HTERT RPE-1 (cell line): ENCODE data around the gene SACS.

Experiments used
- in situ Hi-C: fragments of 300-500 bp; cut with MboI; formaldehyde crosslinking; loops from 4 replicates; pipeline ENCODE4 v1.14.3; 2020; ENCODE audit warnings: low sequenced_read_pairs

The SACS gene

DNA sequence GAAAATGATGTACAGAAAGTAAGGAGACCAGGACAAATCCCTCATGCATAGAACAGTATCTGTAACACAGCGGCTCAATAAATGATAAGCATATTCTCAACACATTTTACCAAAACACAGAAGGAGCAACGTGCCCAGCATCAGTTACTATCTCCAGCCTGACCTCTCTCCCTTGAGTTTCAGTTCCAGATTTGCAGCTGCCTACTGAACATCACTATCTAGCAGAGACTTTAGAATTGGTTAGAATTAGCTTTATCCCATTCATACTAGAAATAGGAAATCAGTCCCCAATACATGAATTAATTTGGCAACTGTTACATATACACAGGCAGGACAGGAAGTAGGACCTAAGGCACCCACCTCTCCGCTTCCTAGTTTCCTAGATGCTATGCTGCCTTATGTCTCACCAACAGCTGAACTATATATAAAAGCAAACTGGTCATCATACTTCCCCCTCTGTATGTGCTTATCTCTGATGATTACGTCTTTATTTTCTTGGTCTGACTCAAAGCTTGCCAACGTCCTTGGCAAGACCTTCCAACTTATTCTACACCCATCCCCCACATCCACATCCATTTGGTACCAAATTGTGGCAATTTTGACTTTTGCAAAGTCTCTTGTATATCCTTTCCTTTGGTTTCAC is 61.1 kb downstream of the SACS start:
- in situ Hi-C loops: no loop called here

DNA sequence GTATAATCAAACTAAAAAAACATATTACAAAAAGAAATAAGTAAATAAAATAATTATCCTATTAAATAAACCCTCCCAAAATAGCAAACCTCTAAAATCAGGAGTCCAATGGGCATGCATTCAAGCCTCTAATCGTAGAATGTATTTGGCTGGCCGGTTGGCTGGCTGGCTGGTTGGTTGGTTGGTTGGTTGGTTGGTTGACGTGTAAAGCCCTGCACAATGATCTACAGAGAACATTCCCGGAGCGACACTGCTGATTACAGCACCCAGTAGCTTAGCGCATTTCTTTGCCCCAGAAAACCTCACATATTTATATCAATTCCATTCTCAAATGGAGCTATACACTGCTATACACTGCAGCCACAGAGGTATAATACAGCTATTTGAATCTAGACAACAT is 65.6 kb downstream of the SACS start:
- in situ Hi-C loops: no loop called here

DNA sequence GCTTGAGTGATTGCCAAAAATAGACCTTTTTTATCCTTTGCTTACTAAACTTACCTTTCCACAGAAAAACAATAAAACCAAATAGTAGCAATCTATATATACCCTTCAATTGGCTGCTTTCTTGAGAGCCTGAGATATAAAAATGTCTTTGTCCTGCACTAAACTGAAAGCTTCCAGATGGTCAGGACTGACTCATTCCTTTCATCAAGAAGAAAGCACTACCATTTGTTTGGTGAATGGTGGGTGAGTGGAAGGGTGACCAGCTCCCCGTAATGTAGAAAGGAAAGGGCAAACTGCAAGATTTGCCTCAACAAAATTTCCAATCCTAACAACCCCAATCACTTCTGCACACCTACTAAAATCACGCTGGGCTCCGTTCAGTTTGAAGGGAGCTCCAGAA is 67.8 kb downstream of the SACS start:
- in situ Hi-C loops: no loop called here

DNA sequence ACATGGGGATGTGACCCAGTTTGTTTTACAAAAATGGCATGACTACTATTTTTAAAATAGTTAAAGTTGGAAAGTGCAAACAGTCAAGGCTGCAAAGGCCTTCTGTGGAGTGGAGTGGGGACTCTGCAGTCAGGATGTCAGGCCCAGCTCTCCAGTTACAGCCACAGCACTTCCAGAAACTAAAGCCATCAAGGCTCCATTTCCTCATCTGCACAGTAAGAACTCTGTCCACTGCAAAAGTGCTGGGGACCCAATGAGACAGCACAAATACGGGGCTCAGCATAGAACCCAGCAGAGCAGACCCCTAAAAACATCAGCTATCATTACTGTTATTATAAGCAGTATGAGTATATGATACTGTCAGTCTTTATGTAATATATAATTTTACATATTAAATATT is 73.6 kb downstream of the SACS start:
- in situ Hi-C loops: no loop called here

DNA sequence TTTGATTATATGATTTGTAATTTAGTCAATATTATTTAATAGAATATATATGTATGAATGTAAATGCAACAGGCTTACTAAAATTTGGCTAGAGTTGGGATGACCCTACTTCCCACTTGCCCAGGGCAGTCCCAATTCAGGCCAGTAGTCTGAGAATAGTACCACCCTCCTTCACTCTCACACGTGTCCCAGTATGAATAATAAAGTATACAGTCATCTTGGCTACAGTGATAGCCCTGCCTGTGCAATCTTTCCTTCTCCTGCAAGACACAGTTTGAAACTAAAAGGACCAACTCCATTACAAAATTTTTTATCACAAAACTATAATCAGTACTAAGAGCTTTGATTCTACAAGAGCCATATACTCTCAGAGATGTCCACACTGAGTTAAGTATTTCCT is 76.2 kb downstream of the SACS start:
- in situ Hi-C loops: no loop called here

DNA sequence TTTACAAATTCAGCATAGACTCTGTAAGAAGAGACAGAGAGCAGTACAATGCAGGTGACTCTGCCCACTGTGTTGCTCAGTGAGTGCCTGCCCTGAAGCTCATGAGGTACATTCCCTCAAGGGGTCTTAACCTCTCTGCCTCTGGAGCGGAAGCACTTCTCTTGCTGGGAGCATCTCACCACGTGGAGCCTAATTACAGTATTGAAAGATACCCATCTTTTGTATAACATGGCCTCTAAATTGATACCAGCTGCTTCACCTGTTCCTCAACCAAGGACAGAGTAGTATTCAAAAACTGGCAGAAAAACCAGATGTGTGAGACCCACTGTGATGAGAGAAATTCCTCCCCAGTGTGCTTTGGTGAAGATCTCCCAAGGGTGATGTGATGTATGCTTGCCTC is 77.1 kb downstream of the SACS start:
- in situ Hi-C loops: no loop called here

DNA sequence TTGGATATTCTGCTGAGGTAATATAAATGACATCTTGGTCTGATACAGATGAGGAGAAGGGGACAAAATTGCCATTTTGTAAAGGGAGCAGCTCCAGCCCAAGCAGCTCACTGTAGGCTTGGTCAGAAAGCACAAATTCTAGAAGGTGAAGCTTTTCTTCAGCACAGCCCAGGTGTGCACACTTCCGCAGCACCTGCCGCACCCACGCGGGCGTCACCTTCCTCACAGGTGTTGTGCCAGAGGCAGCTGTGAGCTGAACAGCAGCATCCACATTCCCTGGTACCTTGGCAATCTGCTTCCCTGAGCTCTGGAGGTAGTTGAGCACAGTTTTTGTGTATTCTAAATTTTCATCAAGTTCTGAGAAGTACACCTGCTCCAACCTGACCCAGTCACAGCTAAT is 79.0 kb downstream of the SACS start:
- in situ Hi-C loops: no loop called here

DNA sequence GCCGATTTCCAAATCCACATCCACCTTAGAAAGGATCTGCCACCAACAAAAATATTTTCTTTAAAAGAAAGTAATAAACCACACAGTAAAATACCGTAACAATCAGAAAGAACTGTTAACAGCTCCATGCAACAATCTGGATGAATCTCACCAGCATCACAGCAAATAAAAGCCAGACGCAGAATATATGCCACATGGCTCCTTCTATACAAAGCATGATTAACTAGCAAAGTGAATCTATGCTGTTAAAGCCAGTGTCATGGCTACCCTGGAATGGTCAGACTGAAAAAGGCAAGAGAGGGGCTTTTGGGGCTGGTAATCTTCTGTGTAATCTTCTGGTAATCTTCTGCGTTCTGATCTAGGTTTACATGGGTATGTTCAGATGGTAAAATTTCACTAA is 81.3 kb downstream of the SACS start:
- in situ Hi-C loops: no loop called here

DNA sequence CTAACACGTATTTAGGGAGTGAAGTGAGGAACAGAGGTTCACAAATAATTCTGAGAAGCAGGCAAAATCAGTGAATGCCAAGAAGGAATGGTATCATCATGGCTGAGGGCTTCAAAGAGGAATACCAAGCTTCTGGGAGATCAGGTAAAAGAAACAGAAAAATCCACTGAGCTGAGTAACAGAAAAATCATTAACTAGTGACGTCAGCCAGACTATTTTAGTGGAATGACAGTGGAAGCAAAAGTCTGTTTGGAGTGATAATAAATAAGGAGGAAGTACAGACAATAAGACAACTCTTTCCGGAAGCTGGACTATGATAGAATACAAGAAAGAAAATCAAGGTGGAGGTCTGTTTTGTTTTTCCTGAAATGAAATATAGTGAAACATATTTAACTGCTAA is 83.5 kb downstream of the SACS start:
- in situ Hi-C loops: no loop called here

DNA sequence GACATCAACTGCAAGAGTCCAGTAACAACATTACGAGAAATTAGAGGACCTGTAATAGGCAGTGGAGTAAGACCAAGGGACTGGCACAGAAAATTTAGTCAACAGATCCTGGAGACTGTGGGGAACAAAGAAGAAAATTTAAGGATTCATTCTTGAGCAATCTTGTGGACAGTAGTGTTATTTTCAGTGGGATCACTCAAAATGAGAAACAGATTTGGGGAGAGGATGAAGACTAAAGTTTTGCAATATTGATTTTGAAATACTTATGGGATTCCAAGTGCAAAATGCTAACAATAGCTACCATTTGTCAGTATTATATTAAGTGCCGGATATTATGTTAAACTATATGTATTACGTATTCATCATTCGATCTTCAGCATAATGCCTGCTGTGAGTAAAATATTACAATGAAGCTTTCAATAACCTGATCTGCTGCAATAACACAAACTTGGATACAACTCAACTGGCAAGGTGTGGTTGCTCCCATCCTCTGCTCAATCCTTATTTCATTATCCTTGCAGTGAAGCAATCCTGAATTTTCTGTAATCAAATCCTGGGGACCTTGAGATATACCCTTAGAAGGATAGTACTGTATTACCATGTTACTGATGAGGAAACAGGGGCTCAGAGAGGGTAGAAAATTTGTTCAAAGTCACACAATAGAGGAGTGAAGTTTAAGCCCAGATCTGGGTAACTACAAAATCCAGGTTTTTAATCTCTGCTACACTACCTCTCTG is 84.2 kb downstream of the SACS start:
- in situ Hi-C loops: no loop called here

DNA sequence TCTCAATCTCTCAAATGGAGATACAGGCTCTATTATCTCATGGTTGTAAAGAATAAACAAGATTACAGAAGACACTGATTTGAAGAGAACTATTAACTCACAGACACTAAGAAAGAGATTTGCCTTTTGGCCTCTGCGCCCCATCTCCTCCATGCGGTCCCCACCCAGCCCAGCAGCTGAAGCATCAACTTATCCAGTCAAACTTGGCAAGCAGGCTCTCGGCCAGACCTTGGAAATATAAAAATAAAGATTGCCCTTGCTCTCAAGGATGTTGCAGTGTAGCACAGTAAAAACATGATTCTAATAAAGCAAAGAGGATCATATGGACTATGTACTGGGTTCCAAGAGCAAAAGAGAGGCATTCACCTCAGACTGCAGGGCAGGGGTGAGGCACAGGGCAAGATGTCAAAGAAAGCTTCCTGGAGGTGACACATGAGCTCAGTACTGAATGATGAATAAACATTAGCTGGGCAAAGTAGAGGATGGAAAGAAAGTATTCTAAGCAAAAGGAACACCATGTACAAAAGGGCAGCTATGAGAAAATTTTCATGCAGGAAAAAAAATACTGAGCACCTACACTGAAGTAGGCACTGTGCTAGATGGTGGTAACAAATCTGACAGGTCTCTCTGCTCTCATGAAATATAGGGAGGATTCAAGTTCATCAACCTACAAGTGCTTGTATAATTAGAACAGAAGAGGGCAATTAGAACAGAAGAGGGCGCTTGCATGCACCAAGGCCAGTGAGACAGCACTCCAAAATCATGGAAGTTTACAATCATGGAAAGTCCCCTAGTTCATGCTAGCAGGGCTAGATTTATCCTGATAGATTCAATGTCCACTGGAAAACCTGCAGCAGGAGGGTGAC is 85.0 kb downstream of the SACS start:
- in situ Hi-C loops: no loop called here

DNA sequence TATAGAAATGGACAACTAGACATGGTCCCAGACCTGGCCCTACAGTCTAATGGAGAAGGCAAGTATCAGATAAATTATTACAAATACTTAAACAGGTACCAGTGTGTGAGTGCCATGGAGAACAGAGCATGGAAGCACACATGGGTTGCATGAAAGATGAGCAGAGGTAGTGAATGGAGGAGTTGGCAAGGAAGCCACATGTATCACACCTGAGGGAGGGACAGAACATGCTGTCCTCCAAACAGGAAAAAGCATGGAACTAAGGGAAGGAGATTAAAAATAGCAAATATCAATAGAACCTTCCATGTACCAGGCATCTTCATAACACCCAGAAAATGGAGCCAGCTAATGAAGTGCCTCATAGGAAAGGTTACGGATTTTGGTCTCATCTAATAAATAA is 85.9 kb downstream of the SACS start:
- in situ Hi-C loops: no loop called here

DNA sequence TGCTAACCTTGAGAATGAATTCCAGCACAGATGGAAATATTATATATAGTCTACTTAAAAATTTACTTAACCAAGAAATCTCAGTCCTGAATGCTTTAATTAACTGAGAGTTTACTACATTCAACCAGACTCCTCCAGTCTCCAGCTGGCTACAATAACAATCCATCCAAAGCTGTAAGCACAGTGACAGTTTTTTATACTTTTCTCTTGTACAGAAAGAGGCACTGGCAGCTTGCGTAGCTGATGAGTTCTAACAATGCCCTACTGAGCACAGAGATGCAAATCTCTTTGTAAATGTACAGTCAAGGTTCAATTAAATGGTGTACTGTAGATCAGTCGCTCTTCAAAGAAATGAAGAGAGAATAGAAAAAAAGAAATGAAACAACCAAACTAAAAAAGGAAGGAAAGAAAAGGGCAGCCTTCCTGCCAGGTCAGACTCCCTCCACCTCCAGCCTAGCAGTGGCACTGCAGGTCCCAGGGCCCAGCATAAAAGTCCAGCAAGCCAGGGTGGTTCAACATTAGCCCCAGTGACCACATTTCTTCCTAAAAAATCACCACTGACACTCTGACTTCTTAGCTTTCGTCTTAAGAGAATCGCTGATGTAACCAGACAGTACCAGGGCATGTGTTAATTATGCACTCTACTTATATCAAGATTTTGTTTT is 88.4 kb downstream of the SACS start:
- in situ Hi-C loops: no loop called here

DNA sequence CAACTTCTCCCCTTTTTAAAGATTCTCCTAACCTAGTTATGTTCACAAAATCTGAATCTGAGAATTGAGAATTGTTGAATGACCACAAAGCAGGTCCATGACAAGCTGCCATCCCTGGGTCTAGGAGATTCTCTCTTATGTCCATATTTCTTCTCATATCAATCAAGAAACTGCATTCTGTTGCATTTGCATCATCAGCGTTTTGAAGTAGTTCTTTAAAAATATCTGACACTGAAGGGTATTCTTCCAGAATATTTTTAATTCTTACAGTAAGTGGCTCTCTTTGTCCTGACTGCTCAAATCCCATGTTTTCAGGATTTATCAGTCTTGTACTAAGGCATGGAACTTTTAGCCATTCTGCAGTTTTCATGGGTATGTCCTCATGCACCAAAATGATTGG is 94.3 kb downstream of the SACS start:
- in situ Hi-C loops: no loop called here

DNA sequence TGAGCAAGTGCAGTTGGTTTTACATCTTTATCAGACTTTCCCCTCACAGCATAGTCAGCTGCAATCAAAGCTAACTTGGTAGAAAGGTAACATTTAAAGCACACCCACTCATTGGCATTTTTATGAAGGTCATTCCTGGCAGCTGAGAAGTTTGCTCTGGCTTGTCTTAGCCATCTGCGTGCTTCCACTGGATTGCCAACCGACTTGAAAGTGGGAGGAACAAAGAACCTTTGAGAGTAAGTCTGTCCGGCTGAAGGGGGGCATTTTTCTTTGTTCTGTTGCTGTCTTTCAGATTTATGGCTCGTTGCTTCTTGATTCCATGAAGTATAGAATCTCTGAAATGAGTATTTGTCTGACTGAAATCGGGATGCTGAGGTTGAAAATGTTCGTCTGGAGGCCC is 103.1 kb downstream of the SACS start:
- in situ Hi-C loops: no loop called here

DNA sequence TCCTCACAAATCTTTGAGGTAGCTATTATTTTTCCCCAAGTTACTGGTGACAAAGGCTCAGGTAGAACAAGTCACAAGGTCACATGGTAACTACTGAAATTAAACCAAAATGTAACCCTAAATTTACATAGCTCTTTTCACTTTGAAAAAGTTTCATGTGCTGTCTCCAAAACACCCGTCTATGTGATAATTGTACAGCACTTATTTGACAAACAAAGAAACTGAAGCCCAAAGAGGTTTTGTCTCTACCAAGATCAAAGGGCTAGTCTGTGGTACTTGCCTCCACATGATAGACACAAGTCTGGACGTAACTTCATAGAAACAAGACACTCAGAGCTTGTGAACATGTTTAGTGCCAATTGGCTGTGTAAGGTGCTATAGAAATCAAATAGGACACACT is 108.3 kb downstream of the SACS start:
- in situ Hi-C loops: no loop called here

DNA sequence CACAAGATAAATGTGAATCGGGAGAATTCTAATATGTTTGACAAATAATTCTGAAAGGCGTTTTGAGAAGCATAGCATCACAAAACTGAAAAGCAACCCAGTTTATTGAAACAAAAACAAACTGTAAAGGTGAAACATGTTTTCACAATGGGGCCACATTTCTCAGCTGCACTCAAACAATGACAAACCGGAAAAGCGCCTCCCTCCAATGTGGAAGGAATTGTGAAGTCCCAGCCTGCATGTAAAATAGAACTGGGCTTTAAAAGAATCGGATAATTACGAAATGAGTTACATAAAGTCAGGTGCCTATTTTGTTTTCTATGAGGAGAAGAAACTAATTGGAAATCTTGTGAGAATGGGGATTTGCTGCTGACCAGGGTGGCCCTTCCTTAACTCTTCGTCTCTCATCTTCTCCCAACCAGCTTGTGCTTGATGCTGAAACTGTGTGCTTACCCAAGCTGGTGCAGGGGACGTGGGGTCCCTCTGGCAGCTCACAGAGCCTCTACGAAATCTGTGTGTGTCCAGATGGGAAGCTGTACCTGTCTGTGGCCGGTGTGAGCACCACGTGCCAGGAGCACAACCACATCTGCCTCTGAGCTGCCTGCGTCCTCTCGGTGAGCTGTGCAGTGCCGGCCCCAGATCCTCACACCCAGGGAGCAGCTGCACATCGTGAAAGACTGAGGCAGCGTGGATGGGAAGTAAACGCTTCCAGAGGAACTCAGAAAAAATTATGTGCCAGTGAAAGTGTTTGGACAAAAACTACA is 109.4 kb downstream of the SACS start:
- in situ Hi-C loops: no loop called here

DNA sequence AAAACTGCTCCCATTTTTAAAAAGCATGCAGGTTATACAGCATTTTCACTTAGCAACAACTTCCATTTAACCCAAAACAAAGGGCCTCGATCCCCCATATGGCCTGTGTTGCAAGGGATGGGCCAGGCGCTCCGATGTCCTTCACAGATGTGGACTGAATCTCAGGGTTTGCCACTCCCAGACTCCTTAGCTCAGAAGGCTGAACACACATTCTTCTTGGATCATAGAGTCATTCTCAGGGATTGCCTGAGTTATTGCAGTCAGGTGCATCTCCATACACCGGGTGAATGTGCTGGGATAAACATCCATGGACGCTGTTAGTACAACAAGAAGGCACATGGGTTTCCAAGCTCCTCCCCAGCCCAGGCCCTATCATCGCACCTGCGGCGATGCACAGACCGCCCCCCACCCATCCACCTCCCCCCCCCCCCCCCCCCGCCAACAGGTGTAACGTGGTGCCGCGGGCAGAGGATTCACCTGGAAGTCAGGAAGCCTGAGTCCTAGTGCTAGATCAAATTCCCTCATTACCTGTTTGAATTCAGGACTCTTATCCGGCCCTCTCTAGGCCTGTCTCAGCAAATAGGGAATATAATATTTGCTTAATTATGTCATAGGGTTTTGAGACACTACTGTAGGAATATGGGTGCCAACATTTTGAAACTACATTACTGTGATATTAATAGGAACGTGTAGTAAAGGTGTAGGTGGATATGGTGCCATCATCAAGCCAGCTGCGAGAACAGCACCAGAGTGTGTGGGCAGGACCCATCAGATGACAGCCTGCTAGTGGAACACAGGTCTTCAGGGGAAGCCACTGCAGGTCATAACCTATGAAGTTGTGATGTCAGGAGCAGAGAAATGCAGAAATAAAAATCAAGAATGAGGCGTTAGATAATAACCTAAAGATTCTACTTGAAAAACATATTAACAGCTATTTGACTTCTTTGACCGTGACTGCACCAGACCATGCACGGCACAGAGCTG is 110.9 kb downstream of the SACS start:
- in situ Hi-C loops: no loop called here

DNA sequence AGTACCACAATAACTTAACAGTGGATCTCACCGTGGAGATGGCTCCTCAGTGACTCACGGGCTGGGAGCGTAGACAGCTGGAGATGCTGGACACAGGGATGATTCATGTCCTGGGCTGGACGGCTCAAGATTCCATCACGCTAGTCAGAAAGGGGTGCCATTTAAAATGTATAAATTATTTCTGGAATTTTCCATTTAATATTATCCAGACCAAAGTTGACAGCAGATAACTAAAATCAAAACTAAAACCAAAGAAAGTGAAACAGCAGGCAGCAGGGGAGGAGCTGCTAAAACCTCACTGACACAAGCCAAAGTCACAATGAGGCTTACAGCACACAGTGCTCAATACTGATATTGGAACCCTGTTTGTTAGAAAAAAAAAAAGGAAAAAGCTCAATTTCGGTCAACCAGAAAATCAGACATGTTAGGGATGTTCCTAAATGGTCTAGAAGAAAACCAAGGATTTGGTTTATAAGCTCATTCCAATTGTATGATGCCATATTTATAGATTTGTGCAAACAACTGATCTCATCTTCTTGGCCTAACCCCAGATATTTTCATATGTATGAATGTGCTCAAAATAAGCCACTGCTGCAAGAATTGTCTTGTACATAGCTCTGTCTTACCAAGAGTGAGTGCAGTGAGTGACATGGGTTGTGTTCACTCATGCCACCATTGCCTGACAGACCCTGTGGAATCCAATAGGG is 111.8 kb downstream of the SACS start:
- in situ Hi-C loops: no loop called here
